Measurements from ENCODE around the gene ZG16.

Gene ZG16

DNA sequence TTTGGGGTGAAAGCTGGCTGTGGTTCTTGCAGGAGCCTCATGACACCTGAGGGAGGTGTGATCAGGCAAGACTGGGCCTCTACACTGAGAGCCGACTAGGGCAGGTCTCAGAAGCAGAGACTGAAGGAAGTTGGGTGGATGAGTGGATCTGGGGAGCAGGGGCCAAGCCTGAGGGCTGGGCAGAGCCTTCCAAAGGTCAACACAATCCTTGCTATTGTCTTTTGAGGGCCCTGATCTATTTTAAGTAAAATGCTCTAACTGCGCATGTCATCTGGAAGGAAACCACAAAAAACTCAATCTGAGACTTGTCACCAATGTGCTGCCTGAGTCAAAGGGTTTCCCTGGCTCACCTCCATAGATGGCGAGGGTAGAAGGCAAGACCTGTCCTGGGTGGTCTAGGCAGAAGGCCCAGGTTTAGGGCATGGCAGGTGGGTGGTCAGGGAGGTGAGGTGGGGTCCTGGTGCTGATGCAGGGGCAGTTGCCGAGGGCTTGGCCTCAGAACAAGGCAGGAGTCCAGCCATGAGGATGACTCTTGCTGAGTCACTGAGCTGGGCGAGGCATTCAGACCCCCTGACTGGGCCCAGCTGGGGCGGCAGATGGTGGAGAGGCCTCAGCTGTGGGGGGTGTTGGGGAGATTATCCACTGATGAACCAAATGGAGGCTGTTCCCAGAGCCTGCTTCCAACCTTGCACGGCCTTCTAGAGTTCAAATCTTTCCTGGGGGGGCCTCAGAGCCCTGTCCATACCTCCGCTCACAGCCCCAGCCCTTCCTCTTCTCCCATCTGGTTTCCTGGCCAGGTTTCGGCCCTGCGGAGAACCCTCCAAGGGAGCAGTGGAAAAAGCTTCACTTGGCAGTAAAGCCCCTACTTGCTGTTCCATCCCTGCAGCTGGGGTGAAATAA lies 47.3 kb downstream of the ZG16 start:
- no peak for DNase-seq (ENCODE audit: low spot score)

DNA sequence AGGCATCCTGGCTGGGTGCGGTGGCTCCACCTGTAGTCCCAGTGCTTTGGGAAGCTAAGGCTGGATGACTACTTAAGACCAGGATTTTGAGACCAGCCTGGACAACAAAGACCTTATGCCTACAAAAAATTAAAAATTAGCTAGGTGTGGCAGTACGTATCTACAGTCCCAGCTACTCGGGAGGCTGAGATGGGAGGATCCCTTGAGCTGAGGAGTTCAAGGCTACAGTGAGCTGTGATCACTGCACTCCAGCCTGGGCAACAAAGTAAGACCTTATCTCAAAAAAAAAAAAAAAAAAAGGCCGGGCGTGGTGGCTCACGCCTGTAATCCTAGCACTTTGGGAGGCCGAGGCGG lies 48.3 kb downstream of the ZG16 start:
- DNase-seq (ENCODE audit: low spot score) = no peak

DNA sequence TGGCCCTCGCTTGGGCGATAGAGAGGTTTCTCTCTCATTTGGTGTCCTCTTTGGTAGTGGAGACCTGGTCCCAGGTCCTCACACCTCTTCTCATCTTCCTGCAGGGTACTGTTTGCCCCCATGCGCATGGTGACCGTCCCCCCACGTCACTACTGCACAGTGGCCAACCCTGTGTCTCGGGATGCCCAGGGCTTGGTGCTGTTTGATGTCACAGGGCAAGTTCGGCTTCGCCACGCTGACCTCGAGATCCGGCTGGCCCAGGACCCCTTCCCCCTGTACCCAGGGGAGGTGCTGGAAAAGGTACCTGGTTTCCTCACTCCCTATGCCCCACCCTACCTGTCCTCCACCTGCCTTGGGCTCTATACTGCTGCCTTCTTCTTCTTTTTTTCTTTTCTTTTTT lies 52.7 kb downstream of the ZG16 start:
- no peak for DNase-seq (ENCODE audit: low spot score)

DNA sequence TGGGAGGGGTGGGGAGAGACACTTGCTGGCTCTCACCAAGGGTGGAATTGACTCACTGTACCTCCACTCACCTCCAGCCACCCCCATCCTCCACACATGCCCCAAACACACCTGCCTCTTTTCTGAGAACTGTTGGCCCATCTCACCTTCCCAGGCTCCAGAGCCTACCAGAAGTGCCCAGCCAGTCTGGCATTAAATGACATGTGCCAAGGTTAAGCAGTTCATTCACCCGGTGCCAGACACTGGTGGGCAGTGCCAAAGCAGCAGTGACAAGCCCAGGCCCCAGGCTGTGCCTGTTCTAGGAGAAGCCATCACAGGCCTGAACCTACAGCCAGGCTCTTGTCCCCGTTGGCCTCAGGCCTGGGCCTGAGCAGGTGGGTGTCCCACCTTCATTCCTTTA lies 53.4 kb downstream of the ZG16 start:
- DNase-seq (ENCODE audit: low spot score) = no peak

Measured in ecto neural progenitor cell (in vitro differentiated cells).